Stimulated activated naive CD8-positive, alpha-beta T cell treated with anti-CD3 and anti-CD28 coated beads, Interleukin-15, Interleukin-2, amounts not matched to agents 100 ng/mL and 50 ng/mL, for 24 hours (primary cell): ENCODE results near the gene HIPK1.

Experiments used
- H3K27ac Mint-ChIP-seq: one replicate; pipeline ENCODE4 v1.8.0; 2021; ENCODE audit warnings: mild to moderate bottlenecking, mixed read lengths
- H3K27me3 Mint-ChIP-seq: one replicate; pipeline ENCODE4 v1.8.0; 2021; ENCODE audit warnings: mixed read lengths
- H3K36me3 Mint-ChIP-seq: one replicate; pipeline ENCODE4 v1.8.0; 2021; ENCODE audit warnings: low read depth, mixed read lengths
- H3K4me1 Mint-ChIP-seq: one replicate; pipeline ENCODE4 v1.8.0; 2021; ENCODE audit warnings: low read depth, mixed read lengths
- H3K4me3 Mint-ChIP-seq: one replicate; pipeline ENCODE4 v1.8.0; 2021; ENCODE audit warnings: mild to moderate bottlenecking, mixed read lengths
- H3K9me3 Mint-ChIP-seq: one replicate; pipeline ENCODE4 v1.8.0; 2021; ENCODE audit warnings: mixed read lengths

HIPK1 gene

GRCh38 chr1:113928941-113929749, at the start of gene HIPK1:
HIPK1 (plus strand) TSS chr1:113929324.
- Mint-ChIP-seq H3K9me3 (no peaks in the 10 kb centered on the region), H3K27ac (peak within 1 kb of the TSS; percentile 99), H3K27me3 (no peaks in the 10 kb centered on the region), H3K36me3 (peaks cover 16% of the 10 kb centered on the region), H3K4me3 (peak within 1 kb of the TSS; percentile 98), H3K4me1 (peaks cover 56% of the 10 kb centered on the region)

GRCh38 chr1:113879739-113880038, 49.4 kb upstream of the HIPK1 start:
- no peak overlapping the region for H3K4me3 Mint-ChIP-seq
- H3K27me3 Mint-ChIP-seq: no peaks in the 10 kb centered on the region
- H3K27ac Mint-ChIP-seq: no peak overlapping the region
- H3K36me3 Mint-ChIP-seq: no peaks in the 10 kb centered on the region
- H3K9me3 Mint-ChIP-seq: no peaks in the 10 kb centered on the region
- H3K4me1 Mint-ChIP-seq: peaks cover 50% of the 10 kb centered on the region

GRCh38 chr1:113881661-113882060, 47.5 kb upstream of the HIPK1 start:
- H3K9me3 Mint-ChIP-seq: no peaks in the 10 kb centered on the region
- peaks cover 4% of the 10 kb centered on the region for H3K36me3 Mint-ChIP-seq
- H3K4me3 Mint-ChIP-seq: no peak overlapping the region

GRCh38 chr1:113886417-113887401, 42.4 kb upstream of the HIPK1 start:
- H3K4me1 Mint-ChIP-seq: peaks cover 12% of the 10 kb centered on the region
- H3K4me3 Mint-ChIP-seq: no peak overlapping the region
- no peaks in the 10 kb centered on the region for H3K27me3 Mint-ChIP-seq
- H3K36me3 Mint-ChIP-seq: peaks cover 9% of the 10 kb centered on the region
- no peak overlapping the region for H3K27ac Mint-ChIP-seq
- H3K9me3 Mint-ChIP-seq: no peaks in the 10 kb centered on the region

More at GRCh38 chr1:113881661-113882060, 47.5 kb upstream of the HIPK1 start:
- H3K4me1 Mint-ChIP-seq: peaks cover 34% of the 10 kb centered on the region
- no peaks in the 10 kb centered on the region for H3K27me3 Mint-ChIP-seq
- H3K27ac Mint-ChIP-seq: no peak overlapping the region

GRCh38 chr1:113887402-113888175, 41.5 kb upstream of the HIPK1 start, which contains the start of gene BCL2L15:
BCL2L15 (minus strand) TSS chr1:113887581; CDS start chr1:113887375, 206 bp downstream.
- peaks cover 14% of the 10 kb centered on the region for H3K36me3 Mint-ChIP-seq
- no peaks in the 10 kb centered on the region for H3K9me3 Mint-ChIP-seq
- H3K4me3 Mint-ChIP-seq: no peak within 1 kb of the TSS
- H3K27ac Mint-ChIP-seq: no peak within 1 kb of the TSS
- no peaks in the 10 kb centered on the region for H3K27me3 Mint-ChIP-seq
- peaks cover 12% of the 10 kb centered on the region for H3K4me1 Mint-ChIP-seq

- Mint-ChIP-seq H3K9me3 (no peaks in the 10 kb centered on the region), H3K27ac (no peak overlapping the region)
These were observed 38.3 kb upstream of the HIPK1 start for GRCh38 chr1:113890816-113891215.

GRCh38 chr1:113891631-113892220, 37.4 kb upstream of the HIPK1 start:
- H3K27me3 Mint-ChIP-seq: no peaks in the 10 kb centered on the region
- no peak overlapping the region for H3K27ac Mint-ChIP-seq
- H3K4me1 Mint-ChIP-seq: peaks cover 12% of the 10 kb centered on the region
- no peaks in the 10 kb centered on the region for H3K9me3 Mint-ChIP-seq
- H3K36me3 Mint-ChIP-seq: peaks cover 40% of the 10 kb centered on the region
- H3K4me3 Mint-ChIP-seq: no peak overlapping the region

More at GRCh38 chr1:113890816-113891215, 38.3 kb upstream of the HIPK1 start:
- peaks cover 31% of the 10 kb centered on the region for H3K36me3 Mint-ChIP-seq
- no peaks in the 10 kb centered on the region for H3K27me3 Mint-ChIP-seq
- no peak overlapping the region for H3K4me3 Mint-ChIP-seq
- H3K4me1 Mint-ChIP-seq: peaks cover 12% of the 10 kb centered on the region

GRCh38 chr1:113893267-113893666, 35.9 kb upstream of the HIPK1 start:
- peaks cover 47% of the 10 kb centered on the region for H3K36me3 Mint-ChIP-seq
- H3K27ac Mint-ChIP-seq: no peak overlapping the region
- no peak overlapping the region for H3K4me3 Mint-ChIP-seq
- peaks cover 9% of the 10 kb centered on the region for H3K4me1 Mint-ChIP-seq
- no peaks in the 10 kb centered on the region for H3K27me3 Mint-ChIP-seq
- H3K9me3 Mint-ChIP-seq: no peaks in the 10 kb centered on the region

GRCh38 chr1:113895098-113895497, 34.0 kb upstream of the HIPK1 start:
- Mint-ChIP-seq H3K9me3 (no peaks in the 10 kb centered on the region), H3K36me3 (peaks cover 66% of the 10 kb centered on the region), H3K27ac (no peak overlapping the region), H3K27me3 (no peaks in the 10 kb centered on the region), H3K4me1 (peaks cover 21% of the 10 kb centered on the region), H3K4me3 (no peak overlapping the region)

- no peaks in the 10 kb centered on the region for H3K9me3 Mint-ChIP-seq
- no peaks in the 10 kb centered on the region for H3K27me3 Mint-ChIP-seq
- peaks cover 68% of the 10 kb centered on the region for H3K36me3 Mint-ChIP-seq
- peaks cover 16% of the 10 kb centered on the region for H3K4me1 Mint-ChIP-seq
- H3K27ac Mint-ChIP-seq: no peak overlapping the region
- H3K4me3 Mint-ChIP-seq: no peak overlapping the region
These were observed 33.2 kb upstream of the HIPK1 start for GRCh38 chr1:113895961-113896360.

- Mint-ChIP-seq H3K27me3 (no peaks in the 10 kb centered on the region), H3K36me3 (peaks cover 78% of the 10 kb centered on the region), H3K27ac (peak overlapping the region; percentile 28), H3K4me1 (peaks cover 40% of the 10 kb centered on the region), H3K9me3 (no peaks in the 10 kb centered on the region), H3K4me3 (no peak overlapping the region)
These were observed 30.8 kb upstream of the HIPK1 start for GRCh38 chr1:113898241-113898814.

- peaks cover 48% of the 10 kb centered on the region for H3K4me1 Mint-ChIP-seq
- H3K27ac Mint-ChIP-seq: no peak overlapping the region
- no peaks in the 10 kb centered on the region for H3K27me3 Mint-ChIP-seq
- H3K9me3 Mint-ChIP-seq: no peaks in the 10 kb centered on the region
- peaks cover 72% of the 10 kb centered on the region for H3K36me3 Mint-ChIP-seq
- no peak overlapping the region for H3K4me3 Mint-ChIP-seq
These were observed 30.0 kb upstream of the HIPK1 start for GRCh38 chr1:113899111-113899510.

GRCh38 chr1:113901191-113901590, 27.9 kb upstream of the HIPK1 start:
- H3K36me3 Mint-ChIP-seq: peaks cover 57% of the 10 kb centered on the region
- H3K27ac Mint-ChIP-seq: no peak overlapping the region
- H3K4me3 Mint-ChIP-seq: no peak overlapping the region
- H3K4me1 Mint-ChIP-seq: peaks cover 58% of the 10 kb centered on the region
- no peaks in the 10 kb centered on the region for H3K27me3 Mint-ChIP-seq
- H3K9me3 Mint-ChIP-seq: no peaks in the 10 kb centered on the region
